ENCODE results near the gene SPDEF.

SPDEF gene

GRCh38 chr6:34543421-34543820 lies 12.7 kb downstream of the SPDEF start:
- no peak for FAIRE-seq

GRCh38 chr6:34540841-34541240 lies 15.3 kb downstream of the SPDEF start:
- FAIRE-seq: no peak

- FAIRE-seq: no peak
Measured at GRCh38 chr6:34540222-34540621, 15.9 kb downstream of the SPDEF start.

- FAIRE-seq: no peak
Measured at GRCh38 chr6:34539181-34539580, 16.9 kb downstream of the SPDEF start.

- FAIRE-seq: no peak
Measured at GRCh38 chr6:34538581-34538980, 17.5 kb downstream of the SPDEF start.

GRCh38 chr6:34537922-34538550 lies 18.1 kb downstream of the SPDEF start:
- no peak for FAIRE-seq

GRCh38 chr6:34536959-34537848 lies 18.9 kb downstream of the SPDEF start:
- no peak for FAIRE-seq

- FAIRE-seq: no peak
Measured at GRCh38 chr6:34536251-34536958, 19.7 kb downstream of the SPDEF start.

GRCh38 chr6:34535646-34536045 lies 20.5 kb downstream of the SPDEF start:
- no peak for FAIRE-seq

- FAIRE-seq: no peak
Measured at GRCh38 chr6:34535199-34535598, 20.9 kb downstream of the SPDEF start.

GRCh38 chr6:34534656-34535055 lies 21.5 kb downstream of the SPDEF start:
- FAIRE-seq: no peak

- no peak for FAIRE-seq
Measured at GRCh38 chr6:34534146-34534545, 22.0 kb downstream of the SPDEF start.

GRCh38 chr6:34532230-34532629 lies 23.9 kb downstream of the SPDEF start:
- FAIRE-seq: no peak

- FAIRE-seq: no peak
Measured at GRCh38 chr6:34531580-34532201, 24.4 kb downstream of the SPDEF start.

GRCh38 chr6:34530753-34531365 lies 25.3 kb downstream of the SPDEF start:
- no peak for FAIRE-seq

- FAIRE-seq: no peak
Measured at GRCh38 chr6:34529665-34530327, 26.3 kb downstream of the SPDEF start.

- no peak for FAIRE-seq
Measured at GRCh38 chr6:34528996-34529664, 27.0 kb downstream of the SPDEF start.

- FAIRE-seq: no peak
Measured at GRCh38 chr6:34527751-34528670, 28.1 kb downstream of the SPDEF start.

GRCh38 chr6:34526992-34527728 lies 29.0 kb downstream of the SPDEF start:
- FAIRE-seq: no peak
